ENCODE results near the gene WT1.

DNA sequence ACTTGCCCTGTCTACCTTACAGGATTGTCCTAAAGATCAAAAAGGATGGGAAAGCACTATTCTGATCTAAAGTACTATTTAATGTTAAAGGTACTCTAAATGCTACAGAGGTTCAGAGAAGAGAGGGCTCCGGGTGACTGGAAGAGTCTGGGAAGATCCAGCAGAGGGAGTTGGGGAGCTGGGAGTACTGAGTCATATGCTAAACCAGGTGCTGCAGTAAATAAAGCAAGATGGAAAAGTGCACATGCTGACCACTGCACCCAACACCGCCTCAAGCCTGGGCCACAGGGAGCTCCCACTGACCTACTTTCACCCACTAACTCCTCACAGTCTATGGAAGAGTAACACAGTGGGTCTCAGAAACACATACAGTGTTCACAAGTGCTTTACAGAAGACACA lies 49.3 kb downstream of the WT1 start:
- TF ChIP-seq, protein P1, sequence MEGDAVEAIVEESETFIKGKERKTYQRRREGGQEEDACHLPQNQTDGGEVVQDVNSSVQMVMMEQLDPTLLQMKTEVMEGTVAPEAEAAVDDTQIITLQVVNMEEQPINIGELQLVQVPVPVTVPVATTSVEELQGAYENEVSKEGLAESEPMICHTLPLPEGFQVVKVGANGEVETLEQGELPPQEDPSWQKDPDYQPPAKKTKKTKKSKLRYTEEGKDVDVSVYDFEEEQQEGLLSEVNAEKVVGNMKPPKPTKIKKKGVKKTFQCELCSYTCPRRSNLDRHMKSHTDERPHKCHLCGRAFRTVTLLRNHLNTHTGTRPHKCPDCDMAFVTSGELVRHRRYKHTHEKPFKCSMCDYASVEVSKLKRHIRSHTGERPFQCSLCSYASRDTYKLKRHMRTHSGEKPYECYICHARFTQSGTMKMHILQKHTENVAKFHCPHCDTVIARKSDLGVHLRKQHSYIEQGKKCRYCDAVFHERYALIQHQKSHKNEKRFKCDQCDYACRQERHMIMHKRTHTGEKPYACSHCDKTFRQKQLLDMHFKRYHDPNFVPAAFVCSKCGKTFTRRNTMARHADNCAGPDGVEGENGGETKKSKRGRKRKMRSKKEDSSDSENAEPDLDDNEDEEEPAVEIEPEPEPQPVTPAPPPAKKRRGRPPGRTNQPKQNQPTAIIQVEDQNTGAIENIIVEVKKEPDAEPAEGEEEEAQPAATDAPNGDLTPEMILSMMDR (IDR thresholded peaks at IDR 0.05; ENCODE audit: low read depth, low read length, poor library complexity, severe bottlenecking) = peak; percentile 52
- TF ChIP-seq EZH2phosphoT487 (IDR thresholded peaks at IDR 0.05; ENCODE audit: borderline replicate concordance, low read length) = no peak

Measured in DOHH2 (cell line).